HG03135 (cell line): ENCODE data around the gene PPP1R18.
A peak's percentile ranks its signal among the peaks of the same experiment; 100 is the strongest.
"Not testable (repeated sequence)": the region's sequence is repeated elsewhere in the genome, so short reads cannot be mapped to it uniquely, and the experiment has no call there.

ENCODE experiments used
- ATAC-seq: cut with Tn5 transposase; IDR thresholded peaks from one replicate; pipeline ENCODE4 v1.9.1; 2021; ENCODE audit warnings: mild to moderate bottlenecking, moderate library complexity; ENCODE audit not compliant: unreplicated experiment

Gene PPP1R18

GRCh38 chr6:30670760-30671527 is 15.5 kb downstream of the PPP1R18 start:
- no peak for ATAC-seq

DNA sequence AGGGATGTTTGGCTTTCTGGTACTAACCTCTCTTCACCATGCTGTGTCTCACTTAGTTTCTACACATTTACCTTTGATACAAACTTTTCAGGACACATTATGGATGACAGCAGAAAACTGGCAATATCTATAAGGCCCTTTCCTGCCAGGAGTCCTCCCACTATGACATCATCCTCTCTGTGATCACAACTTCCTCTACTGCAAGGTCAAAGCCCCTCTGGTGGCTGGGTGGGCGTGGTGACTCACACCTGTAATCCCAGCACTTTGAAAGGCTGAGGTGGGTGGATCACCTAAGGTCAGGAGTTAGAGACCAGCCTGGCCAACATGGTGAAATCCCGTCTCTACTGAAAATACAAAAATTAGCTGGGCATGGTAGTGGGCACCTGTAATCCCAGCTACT is 20.1 kb downstream of the PPP1R18 start:
- ATAC-seq: not testable (repeated sequence)

DNA sequence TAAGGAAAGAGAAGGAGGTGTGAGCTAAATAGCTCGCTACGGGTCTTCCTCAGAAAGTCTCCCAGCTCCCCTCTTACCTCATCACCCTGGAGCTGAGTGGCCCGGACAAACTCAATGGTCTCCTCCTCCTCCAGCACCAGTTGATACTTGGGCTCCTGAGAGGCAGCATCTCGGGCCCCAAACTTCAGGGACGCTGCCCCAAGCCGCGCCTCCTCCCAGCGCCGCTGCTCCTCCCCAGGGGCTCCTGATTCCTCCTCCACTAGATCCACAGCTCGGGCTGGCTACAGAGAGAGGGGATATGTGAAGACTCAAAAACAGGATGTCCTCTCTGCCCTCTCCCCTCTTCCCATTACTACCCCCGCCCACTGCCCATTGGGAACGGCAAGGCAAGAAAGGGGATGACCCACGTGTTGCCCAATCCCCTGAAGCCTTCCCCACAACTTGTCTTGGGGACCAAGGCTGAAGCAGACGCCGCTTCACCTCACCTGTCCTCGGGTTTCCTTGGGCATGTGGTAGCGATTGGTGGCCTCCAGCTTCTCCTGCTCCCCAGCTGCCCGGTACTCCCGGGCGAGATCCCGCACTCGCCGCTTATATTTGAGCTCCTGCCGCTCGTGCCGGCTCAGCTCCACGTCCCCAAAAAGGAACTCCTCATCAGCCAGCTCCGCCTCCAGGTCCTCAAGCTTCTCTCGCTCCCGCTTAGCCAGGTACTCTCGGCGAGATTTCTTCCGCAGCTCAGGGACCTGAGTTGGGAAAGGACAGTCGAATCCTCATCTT is 21.3 kb downstream of the PPP1R18 start:
- no peak for ATAC-seq

DNA sequence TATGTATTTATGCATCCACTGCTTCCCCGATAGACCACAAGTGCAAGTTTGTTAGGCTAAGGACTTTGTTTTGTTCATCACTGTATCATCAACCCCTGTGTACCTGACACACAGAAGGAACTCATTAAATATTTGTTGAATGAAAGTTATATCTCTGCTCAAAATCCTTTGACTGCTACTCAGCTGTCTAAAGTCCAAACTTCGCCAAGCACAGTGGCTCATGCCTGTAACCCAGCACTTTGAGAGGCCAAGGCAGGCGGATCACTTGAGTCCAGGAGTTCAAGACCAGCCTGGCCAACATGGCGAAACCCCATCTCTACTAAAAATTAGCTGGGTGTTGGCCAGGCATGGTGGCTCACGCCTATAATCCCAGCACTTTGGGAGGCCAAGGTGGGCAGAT is 28.5 kb downstream of the PPP1R18 start:
- not testable (repeated sequence) for ATAC-seq

- ATAC-seq: no peak
Measured at GRCh38 chr6:30657454-30657853, 29.0 kb downstream of the PPP1R18 start.

- no peak for ATAC-seq
Measured at GRCh38 chr6:30656513-30656912, 29.9 kb downstream of the PPP1R18 start.

DNA sequence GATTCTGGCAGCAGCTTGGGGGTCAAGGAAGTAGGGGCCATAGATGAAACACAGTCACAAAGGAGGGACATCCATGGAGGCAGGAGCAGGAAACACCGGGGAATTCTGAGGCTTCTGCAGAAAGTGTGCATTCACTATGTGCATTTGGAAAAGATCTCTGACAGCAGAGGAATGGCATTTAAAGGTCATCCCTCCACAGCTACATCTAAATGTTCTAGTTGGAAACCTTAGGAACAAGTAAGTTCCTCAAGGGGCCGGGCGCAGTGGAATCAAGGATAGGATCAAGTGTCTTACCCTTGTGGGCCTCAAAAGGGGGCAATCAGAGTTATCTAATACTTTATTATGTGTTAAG is 30.7 kb downstream of the PPP1R18 start:
- no peak for ATAC-seq

GRCh38 chr6:30654798-30655742 is 31.4 kb downstream of the PPP1R18 start:
- ATAC-seq: no peak

- ATAC-seq: no peak
Measured at GRCh38 chr6:30651143-30651542, 35.3 kb downstream of the PPP1R18 start.

GRCh38 chr6:30647242-30648116 is 39.0 kb downstream of the PPP1R18 start:
- ATAC-seq: peak; percentile 63

- ATAC-seq: peak; percentile 40
Measured at GRCh38 chr6:30646450-30647241, 39.8 kb downstream of the PPP1R18 start, which contains the start of gene C6orf136. Gene C6orf136 (plus strand): TSS chr6:30647133. CDS start chr6:30647232, 99 bp downstream.

DNA sequence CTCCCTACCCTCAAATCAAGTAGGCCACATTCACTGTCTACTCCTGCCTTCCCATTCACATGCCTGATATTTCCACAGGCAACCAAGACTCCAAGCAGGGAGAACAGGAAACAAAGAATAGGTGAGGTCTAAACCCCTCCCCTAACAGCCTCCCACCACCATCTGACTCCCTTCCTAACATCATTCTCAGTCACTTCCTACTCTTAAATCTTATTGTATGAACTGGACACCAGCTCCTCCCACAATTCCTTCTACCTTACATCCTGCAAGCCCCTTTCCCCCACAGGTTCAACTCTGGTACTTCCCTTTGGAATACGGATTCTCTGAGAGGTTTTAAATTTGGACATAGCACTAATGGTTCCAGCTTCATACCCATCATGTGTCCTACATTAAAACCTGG is 40.5 kb downstream of the PPP1R18 start:
- no peak for ATAC-seq

DNA sequence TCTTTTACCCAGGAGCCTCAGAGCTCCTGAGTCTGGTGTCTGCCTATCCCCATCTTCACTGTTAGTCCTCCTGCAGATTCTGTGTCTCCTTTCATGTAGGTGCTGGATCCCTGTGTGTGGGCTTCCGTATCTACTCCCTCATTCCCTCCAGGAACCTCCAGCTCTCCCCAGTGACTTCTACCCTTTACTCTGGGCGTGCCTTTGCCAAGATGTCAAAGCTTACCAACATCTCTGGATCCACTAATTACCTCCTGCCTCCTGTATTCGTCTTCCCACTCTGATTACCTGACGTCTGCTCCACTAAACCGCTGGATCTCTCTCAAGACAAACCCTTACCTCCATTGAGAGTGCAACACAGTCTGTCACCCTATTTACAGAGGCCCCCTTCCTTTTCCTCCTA is 41.7 kb downstream of the PPP1R18 start:
- no peak for ATAC-seq

- ATAC-seq: no peak
Measured at GRCh38 chr6:30643656-30644055, 42.8 kb downstream of the PPP1R18 start.

DNA sequence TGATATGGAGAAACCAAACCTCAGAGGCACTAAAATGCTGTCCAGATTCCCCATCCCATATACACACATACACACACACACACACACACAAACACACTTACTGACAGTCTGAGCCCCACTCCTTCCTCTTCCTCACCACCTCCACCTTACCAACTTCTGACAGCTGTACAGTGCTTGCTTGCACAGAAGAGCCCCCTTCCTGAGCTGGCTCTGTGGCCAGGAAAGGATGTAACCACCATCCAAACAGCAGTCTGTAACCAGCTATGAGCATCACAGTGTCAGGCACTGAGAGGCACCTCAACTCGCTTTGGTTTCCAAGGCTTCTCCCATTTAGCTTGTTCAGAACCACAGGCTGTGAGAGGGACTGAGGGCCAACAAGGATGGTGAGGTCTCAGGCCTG is 45.4 kb downstream of the PPP1R18 start:
- ATAC-seq: no peak

DNA sequence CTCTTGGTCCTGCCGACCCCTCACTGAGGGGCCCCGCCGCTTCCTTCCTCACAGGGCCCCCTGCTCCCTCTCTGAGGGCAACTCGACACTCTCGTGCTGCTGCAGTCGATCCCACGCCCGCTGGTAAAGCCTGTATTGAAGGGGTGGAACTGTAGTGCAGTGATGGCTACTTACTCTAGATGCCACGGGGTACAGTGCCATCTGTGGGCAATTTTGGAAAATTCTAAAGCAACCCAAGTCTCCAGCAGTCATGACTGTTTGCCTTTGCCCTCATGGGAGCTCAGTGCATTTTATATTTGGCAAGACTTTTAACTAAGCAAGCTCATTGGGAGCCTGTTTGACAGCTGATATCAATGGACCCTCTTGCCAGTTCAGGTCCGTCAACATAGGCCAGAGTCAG is 46.0 kb downstream of the PPP1R18 start:
- ATAC-seq: no peak

DNA sequence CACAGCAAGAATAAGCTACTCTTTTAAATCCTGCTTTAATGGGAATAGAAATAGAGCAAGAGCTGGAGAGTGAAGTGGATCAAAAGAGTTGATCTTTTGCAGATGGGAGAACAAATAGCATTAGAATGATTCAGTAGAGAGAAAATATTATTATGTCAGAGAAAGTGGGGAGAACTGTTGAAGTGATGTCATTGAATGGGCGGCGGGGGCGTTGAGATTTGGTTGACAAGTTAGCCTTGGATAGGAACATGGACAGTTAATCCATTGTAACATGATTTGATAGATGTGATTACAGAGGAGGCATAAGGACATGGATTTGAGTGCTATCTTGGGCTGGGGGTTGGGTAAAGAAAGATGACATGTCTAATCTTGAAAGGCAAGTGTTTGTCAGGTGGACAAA is 50.6 kb downstream of the PPP1R18 start:
- no peak for ATAC-seq

- peak; percentile 78 for ATAC-seq
Measured at GRCh38 chr6:30626484-30627366, 59.7 kb downstream of the PPP1R18 start, which contains the start of gene ATAT1. Gene ATAT1 (plus strand): TSS chr6:30626874.
